Caco-2 (cell line): ENCODE measurements around the gene COMMD8. TPM values are rescaled to one million over a fixed set of nuclear protein-coding genes. Genes with fewer than 3 reads are reported as not detected.

Experiments
- BruUV-seq: library from RNA; stranded (reverse); fragments of 400-500 nt; replicated peaks from 2 replicates; lab custom pipeline; 2021; lab: Mats Ljungman, UMichigan
- CTCF ChIA-PET: fragments of 300-600 bp; sonication (Branson Sonifier 250); formaldehyde crosslinking; loops from one replicate; lab custom pipeline; 2022; ENCODE audit warnings: antibody characterized with exemption; lab: Charles Lee
- POLR2A ChIA-PET: fragments of 300-600 bp; sonication (Branson Sonifier 250); formaldehyde crosslinking; loops from one replicate; lab custom pipeline; 2022; ENCODE audit warnings: antibody characterized with exemption; lab: Charles Lee
- DNase-seq, 2 experiments: peaks; one replicate each; pipeline versions ENCODE4 v3.0.0 to v3.0.0-alpha.2; 2020 to 2022
- H3K27me3 ChIP-seq: replicated peaks from 2 replicates; pipeline ENCODE4 v1.6.0; 2011; ENCODE audit warnings: low read length; ENCODE audit not compliant: control insufficient read depth, insufficient read depth
- H3K36me3 ChIP-seq: 2 replicates; pipeline ENCODE4 v1.5.1; 2011; ENCODE audit warnings: low read length; ENCODE audit not compliant: control insufficient read depth, insufficient read depth
- H3K4me1 ChIP-seq: fragments of 250-450 bp; sonication (Bioruptor Pico); 2 replicates; pipeline ENCODE4 v1.5.1; 2020; ENCODE audit warnings: mild to moderate bottlenecking
- H3K4me3 ChIP-seq: 2 replicates; pipeline ENCODE4 v1.5.1; 2011; ENCODE audit warnings: low read depth, mild to moderate bottlenecking, control low read depth, low read length
- H3K9me3 ChIP-seq: fragments of 250-450 bp; sonication (Bioruptor Pico); 2 replicates; pipeline ENCODE4 v1.5.1; 2020; ENCODE audit warnings: mild to moderate bottlenecking, moderate library complexity
- H3K27ac Mint-ChIP-seq: one replicate; pipeline ENCODE4 v1.8.0; 2022; ENCODE audit warnings: mixed read lengths; ENCODE audit not compliant: unreplicated experiment
- H3K27me3 Mint-ChIP-seq: one replicate; pipeline ENCODE4 v1.8.0; 2022; ENCODE audit warnings: mixed read lengths; ENCODE audit not compliant: insufficient read depth, unreplicated experiment
- H3K36me3 Mint-ChIP-seq: one replicate; pipeline ENCODE4 v1.8.0; 2022; ENCODE audit warnings: mild to moderate bottlenecking, mixed read lengths; ENCODE audit not compliant: insufficient read depth, unreplicated experiment
- H3K4me1 Mint-ChIP-seq: one replicate; pipeline ENCODE4 v1.8.0; 2022; ENCODE audit warnings: low read depth, mixed read lengths; ENCODE audit not compliant: unreplicated experiment
- H3K4me3 Mint-ChIP-seq: one replicate; pipeline ENCODE4 v1.8.0; 2022; ENCODE audit warnings: mild to moderate bottlenecking, moderate library complexity, mixed read lengths; ENCODE audit not compliant: unreplicated experiment
- H3K9me3 Mint-ChIP-seq: one replicate; pipeline ENCODE4 v1.8.0; 2022; ENCODE audit warnings: mixed read lengths; ENCODE audit not compliant: unreplicated experiment
- intact Hi-C: fragments of 100-400 bp; cut with micrococcal nuclease; formaldehyde crosslinking; loops from one replicate; pipeline ENCODE4 v1.10.0; 2022; ENCODE audit not compliant: unreplicated experiment
- total RNA-seq: library from RNA; stranded (reverse); gene quantifications from 2 replicates; pipeline ENCODE4 v1.2.3, GENCODE V29; 2022
- TF ChIP-seq, protein P1 (sequence below), 2 experiments: fragments of 200-600 bp in 1 of 2; IDR thresholded peaks; 1 replicate in 1 of 2; 2 replicates in 1 of 2; pipeline versions ENCODE4 v1.5.1 to v1.8.0; 2011 to 2022; ENCODE audit warnings: antibody characterized with exemption in 1 of 2, control low read depth in 1 of 2, inconsistent platforms in 1 of 2, low read depth in 1 of 2, low read length in 1 of 2, mild to moderate bottlenecking in 1 of 2, moderate library complexity in 1 of 2; ENCODE audit not compliant: insufficient read depth in 1 of 2, severe bottlenecking in 1 of 2, unreplicated experiment in 1 of 2

The COMMD8 gene
- total RNA-seq, 1 experiment from 2014 or later = 38.8 TPM

- ChIA-PET POLR2A (interaction anchor here (1.1 to 2.1 kb wide), 2 partner anchors 10 to 11 kb away, joined by 9 to 11 read pairs; partner anchors contain the start of genes ATP10D and COMMD8), CTCF (interaction anchor here (0.5 to 4.1 kb wide), 4 partner anchors 10 to 237 kb away, joined by 3 to 23 read pairs (median 4); partner anchors contain the start of genes ATP10D and COMMD8)
- peak; percentile 40 to 58 for DNase-seq
- intact Hi-C loops = loop anchor here (1.0 kb wide), 2 partner anchors 12 to 58 kb away; partner anchors contain the start of gene ATP10D
- no peak overlapping the region for H3K4me3 ChIP-seq
- no peaks in the 10 kb centered on the region; the same call in 1 of the 2 replicates for H3K9me3 ChIP-seq
- no peaks in the 10 kb centered on the region for H3K27me3 Mint-ChIP-seq
- H3K4me3 Mint-ChIP-seq = peak overlapping the region; percentile 33
- H3K4me1 Mint-ChIP-seq = peaks cover 26% of the 10 kb centered on the region
- TF ChIP-seq, protein P1, sequence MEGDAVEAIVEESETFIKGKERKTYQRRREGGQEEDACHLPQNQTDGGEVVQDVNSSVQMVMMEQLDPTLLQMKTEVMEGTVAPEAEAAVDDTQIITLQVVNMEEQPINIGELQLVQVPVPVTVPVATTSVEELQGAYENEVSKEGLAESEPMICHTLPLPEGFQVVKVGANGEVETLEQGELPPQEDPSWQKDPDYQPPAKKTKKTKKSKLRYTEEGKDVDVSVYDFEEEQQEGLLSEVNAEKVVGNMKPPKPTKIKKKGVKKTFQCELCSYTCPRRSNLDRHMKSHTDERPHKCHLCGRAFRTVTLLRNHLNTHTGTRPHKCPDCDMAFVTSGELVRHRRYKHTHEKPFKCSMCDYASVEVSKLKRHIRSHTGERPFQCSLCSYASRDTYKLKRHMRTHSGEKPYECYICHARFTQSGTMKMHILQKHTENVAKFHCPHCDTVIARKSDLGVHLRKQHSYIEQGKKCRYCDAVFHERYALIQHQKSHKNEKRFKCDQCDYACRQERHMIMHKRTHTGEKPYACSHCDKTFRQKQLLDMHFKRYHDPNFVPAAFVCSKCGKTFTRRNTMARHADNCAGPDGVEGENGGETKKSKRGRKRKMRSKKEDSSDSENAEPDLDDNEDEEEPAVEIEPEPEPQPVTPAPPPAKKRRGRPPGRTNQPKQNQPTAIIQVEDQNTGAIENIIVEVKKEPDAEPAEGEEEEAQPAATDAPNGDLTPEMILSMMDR (IDR thresholded peaks at IDR 0.05; ENCODE audit: insufficient read depth in 1 of 2, low read depth in 1 of 2, low read length in 1 of 2, severe bottlenecking in 1 of 2, unreplicated experiment in 1 of 2) = no peak
- peaks cover 6% of the 10 kb centered on the region for H3K36me3 Mint-ChIP-seq
- H3K36me3 ChIP-seq = no peaks in the 10 kb centered on the region
- H3K9me3 Mint-ChIP-seq = no peaks in the 10 kb centered on the region
- no peaks in the 10 kb centered on the region for H3K27me3 ChIP-seq
- H3K4me1 ChIP-seq = peaks cover 66% of the 10 kb centered on the region
- H3K27ac Mint-ChIP-seq = peak overlapping the region; percentile 79
- no TSS peak for BruUV-seq
Measured at GRCh38 chr4:47473141-47473750, 9.7 kb upstream of the COMMD8 start.

DNA sequence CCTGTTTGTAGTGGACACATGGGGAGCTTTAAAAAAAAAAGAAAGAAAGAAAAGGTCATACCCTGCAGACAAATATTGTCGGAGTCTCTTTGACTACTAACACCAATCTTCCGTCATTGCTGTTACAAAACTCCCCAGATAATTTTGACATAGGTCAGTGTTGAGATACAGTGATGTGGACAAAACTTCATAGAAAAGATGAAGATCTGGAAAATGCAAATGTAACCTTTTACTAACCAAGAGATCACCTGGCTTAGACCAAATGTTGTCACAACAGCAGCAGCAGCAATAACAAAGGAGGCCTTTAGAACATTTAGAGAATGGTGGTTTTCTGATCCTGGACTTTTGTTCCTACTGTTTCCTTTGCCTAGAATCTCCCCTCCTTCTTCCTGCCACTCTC, 8.1 kb upstream of the COMMD8 start:
- Histone ChIP-seq H3K9me3 (no peaks in the 10 kb centered on the region; the same call in 1 of the 2 replicates), H3K4me3 (no peak overlapping the region), H3K36me3 (no peaks in the 10 kb centered on the region), H3K4me1 (peaks cover 66% of the 10 kb centered on the region), H3K27me3 (no peaks in the 10 kb centered on the region)
- no peak overlapping the region for H3K4me3 Mint-ChIP-seq
- H3K4me1 Mint-ChIP-seq = peaks cover 26% of the 10 kb centered on the region
- no peaks in the 10 kb centered on the region for H3K27me3 Mint-ChIP-seq
- ChIA-PET CTCF (interaction anchor here (4.1 kb wide), 1 partner anchor 13 kb away, joined by 23 read pairs; the partner anchor contains the start of gene ATP10D), POLR2A (interaction anchor here (0.7 kb wide), 1 partner anchor 14 kb away, joined by 5 read pairs; the partner anchor contains the start of gene ATP10D)
- no peaks in the 10 kb centered on the region for H3K9me3 Mint-ChIP-seq
- TF ChIP-seq, protein P1 (IDR thresholded peaks at IDR 0.05; ENCODE audit: insufficient read depth in 1 of 2, low read depth in 1 of 2, low read length in 1 of 2, severe bottlenecking in 1 of 2, unreplicated experiment in 1 of 2) = no peak
- DNase-seq = peak in 1 of 2 experiments; percentile 22
- H3K27ac Mint-ChIP-seq = no peak overlapping the region
- intact Hi-C loops = no loop called here
- no TSS peak for BruUV-seq
- peaks cover 6% of the 10 kb centered on the region for H3K36me3 Mint-ChIP-seq

- H3K36me3 ChIP-seq = no peaks in the 10 kb centered on the region
- H3K4me1 ChIP-seq = peaks cover 66% of the 10 kb centered on the region
- H3K9me3 ChIP-seq = no peaks in the 10 kb centered on the region; the same call in 1 of the 2 replicates
- Mint-ChIP-seq H3K4me3 (no peak overlapping the region), H3K9me3 (no peaks in the 10 kb centered on the region), H3K4me1 (peaks cover 31% of the 10 kb centered on the region), H3K27ac (no peak overlapping the region), H3K27me3 (no peaks in the 10 kb centered on the region), H3K36me3 (peaks cover 6% of the 10 kb centered on the region)
- H3K4me3 ChIP-seq = no peak overlapping the region
- ChIA-PET POLR2A (interaction anchor here (0.7 kb wide), 1 partner anchor 14 kb away, joined by 5 read pairs; the partner anchor contains the start of gene ATP10D), CTCF (interaction anchor here (4.1 kb wide), 1 partner anchor 13 kb away, joined by 23 read pairs; the partner anchor contains the start of gene ATP10D)
- BruUV-seq = no TSS peak
- no peak for DNase-seq
- intact Hi-C loops = no loop called here
- H3K27me3 ChIP-seq = no peaks in the 10 kb centered on the region
- TF ChIP-seq, protein P1 (IDR thresholded peaks at IDR 0.05; ENCODE audit: insufficient read depth in 1 of 2, low read depth in 1 of 2, low read length in 1 of 2, severe bottlenecking in 1 of 2, unreplicated experiment in 1 of 2) = no peak
Measured at GRCh38 chr4:47471064-47471463, 7.6 kb upstream of the COMMD8 start.
